ENCODE data around the gene SARDH. TPM values are rescaled to one million over a fixed set of nuclear protein-coding genes. Genes with fewer than 3 reads are reported as not detected.

The SARDH gene
- polyA plus RNA-seq, 3 donors, result not detected

- Histone ChIP-seq H3K36me3 (replicated peaks in 1 of 2; ENCODE audit: control insufficient read depth in 1 of 2, insufficient read depth in 2 of 2, low read length in 2 of 2) (no peaks in the 10 kb centered on the region), H3K79me2 (ENCODE audit: insufficient read depth, low read length) (no peaks in the 10 kb centered on the region), H4K20me1 (ENCODE audit: insufficient read depth, low read length) (no peaks in the 10 kb centered on the region), H3K4me2 (replicated peaks; ENCODE audit: extremely low read depth, low read length, poor library complexity, severe bottlenecking) (no peak overlapping the region), H3K4me1 (ENCODE audit: control insufficient read depth in 1 of 2, insufficient read depth in 2 of 2, low read length in 2 of 2) (no peaks in the 10 kb centered on the region), H3K27ac (ENCODE audit: low read depth in 1 of 2, low read length in 2 of 2) (no peak overlapping the region), H3K27me3 (ENCODE audit: control insufficient read depth in 2 of 2, insufficient read depth in 2 of 2, low read length in 2 of 2) (no peaks in the 10 kb centered on the region), H3K9me3 (replicated peaks in 1 of 2; ENCODE audit: control insufficient read depth in 1 of 2, insufficient read depth in 1 of 2, low read length in 2 of 2) (no peaks in the 10 kb centered on the region), H2AFZ (ENCODE audit: insufficient read depth, low read depth, low read length, poor library complexity, severe bottlenecking) (no peak overlapping the region), H3K4me3 (replicated peaks in 1 of 3; ENCODE audit: low read depth in 2 of 3, low read length in 3 of 3) (no peak overlapping the region), H3K9ac (ENCODE audit: insufficient read depth, low read length, poor library complexity, severe bottlenecking) (no peak overlapping the region)
- H3K27me3 Mint-ChIP-seq (ENCODE audit: low read depth in 3 of 3), result peaks cover 3 to 9% (median 5%) of the 10 kb centered on the region in 3 donors
- no peak for DNase-seq
- no peak for TF ChIP-seq CTCF (IDR thresholded peaks at IDR 0.05)
- no peaks in the 10 kb centered on the region for H3K36me3 Mint-ChIP-seq
- peaks cover 0 to 5% (median 0%) of the 10 kb centered on the region in 7 donors for H3K9me3 Mint-ChIP-seq
- 94% methylated on average over 13 of the region's 14 CpGs for WGBS (ENCODE audit: insufficient coverage)
- intact Hi-C loops (cut with micrococcal nuclease), result no loop called here
- no peak overlapping the region for H3K27ac Mint-ChIP-seq
- H3K4me3 Mint-ChIP-seq, result no peak overlapping the region
- H3K4me1 Mint-ChIP-seq, result no peaks in the 10 kb centered on the region
Measured at GRCh38 chr9:133674091-133674490, 64.1 kb downstream of the SARDH start.

- 100% methylated on average over 4 of the region's 9 CpGs for WGBS (ENCODE audit: insufficient coverage)
- no peak overlapping the region for H3K4me3 Mint-ChIP-seq
- no peak overlapping the region for H3K4me3 ChIP-seq (replicated peaks in 1 of 3; ENCODE audit: low read depth in 2 of 3, low read length in 3 of 3)
- no peaks in the 10 kb centered on the region for H3K36me3 Mint-ChIP-seq
- no peak for TF ChIP-seq CTCF (IDR thresholded peaks at IDR 0.05)
- H3K9ac ChIP-seq (ENCODE audit: insufficient read depth, low read length, poor library complexity, severe bottlenecking), result no peak overlapping the region
- H2AFZ ChIP-seq (ENCODE audit: insufficient read depth, low read depth, low read length, poor library complexity, severe bottlenecking), result no peak overlapping the region
- no peaks in the 10 kb centered on the region for H3K4me1 Mint-ChIP-seq
- H3K27me3 ChIP-seq (ENCODE audit: control insufficient read depth in 2 of 2, insufficient read depth in 2 of 2, low read length in 2 of 2), result no peaks in the 10 kb centered on the region
- H3K27ac Mint-ChIP-seq, result no peak overlapping the region
- no peaks in the 10 kb centered on the region for H3K79me2 ChIP-seq (ENCODE audit: insufficient read depth, low read length)
- H3K4me2 ChIP-seq (replicated peaks; ENCODE audit: extremely low read depth, low read length, poor library complexity, severe bottlenecking), result no peak overlapping the region
- H3K9me3 Mint-ChIP-seq, result peaks cover 0 to 5% (median 0%) of the 10 kb centered on the region in 7 donors
- H3K27ac ChIP-seq (ENCODE audit: low read depth in 1 of 2, low read length in 2 of 2), result no peak overlapping the region
- no peaks in the 10 kb centered on the region for H3K4me1 ChIP-seq (ENCODE audit: control insufficient read depth in 1 of 2, insufficient read depth in 2 of 2, low read length in 2 of 2)
- no peak for DNase-seq
- no peaks in the 10 kb centered on the region for H3K36me3 ChIP-seq (replicated peaks in 1 of 2; ENCODE audit: control insufficient read depth in 1 of 2, insufficient read depth in 2 of 2, low read length in 2 of 2)
- no peaks in the 10 kb centered on the region for H4K20me1 ChIP-seq (ENCODE audit: insufficient read depth, low read length)
- no peaks in the 10 kb centered on the region for H3K9me3 ChIP-seq (replicated peaks in 1 of 2; ENCODE audit: control insufficient read depth in 1 of 2, insufficient read depth in 1 of 2, low read length in 2 of 2)
- intact Hi-C loops (cut with micrococcal nuclease), result no loop called here
- peaks cover 3 to 9% (median 5%) of the 10 kb centered on the region in 3 donors for H3K27me3 Mint-ChIP-seq (ENCODE audit: low read depth in 3 of 3)
Measured at GRCh38 chr9:133673258-133673655, 64.9 kb downstream of the SARDH start.
